Left forelimb (tissue), 1 donor: ENCODE measurements around the gene JAZF1.
"Not testable (repeated sequence)": the region's sequence is repeated elsewhere in the genome, so short reads cannot be mapped to it uniquely, and the experiment has no call there.

Experiments
- DNase-seq: peaks from one replicate; pipeline ENCODE4 v3.0.0-alpha.2; 2018; ENCODE audit warnings: low spot score

Gene JAZF1

DNA sequence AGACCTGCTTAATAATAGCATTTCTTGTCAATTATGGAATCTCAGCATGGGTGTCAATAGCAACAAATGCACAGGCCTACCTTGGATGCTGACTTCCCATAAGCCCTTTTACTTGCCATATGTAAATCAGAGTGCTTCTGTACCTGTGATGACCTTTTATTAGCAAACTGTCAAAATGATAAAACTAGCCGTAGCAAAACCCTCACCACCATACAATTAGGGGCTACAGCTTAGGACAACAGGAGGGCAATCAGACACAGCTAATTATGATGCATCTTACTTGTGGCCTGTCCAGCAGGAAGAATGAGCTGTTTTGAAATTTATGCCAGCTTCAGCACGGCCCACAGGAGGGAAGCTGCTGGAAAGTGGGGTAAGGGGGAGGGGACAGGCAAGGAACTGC, 239.1 kb downstream of the JAZF1 start:
- no peak for DNase-seq

DNA sequence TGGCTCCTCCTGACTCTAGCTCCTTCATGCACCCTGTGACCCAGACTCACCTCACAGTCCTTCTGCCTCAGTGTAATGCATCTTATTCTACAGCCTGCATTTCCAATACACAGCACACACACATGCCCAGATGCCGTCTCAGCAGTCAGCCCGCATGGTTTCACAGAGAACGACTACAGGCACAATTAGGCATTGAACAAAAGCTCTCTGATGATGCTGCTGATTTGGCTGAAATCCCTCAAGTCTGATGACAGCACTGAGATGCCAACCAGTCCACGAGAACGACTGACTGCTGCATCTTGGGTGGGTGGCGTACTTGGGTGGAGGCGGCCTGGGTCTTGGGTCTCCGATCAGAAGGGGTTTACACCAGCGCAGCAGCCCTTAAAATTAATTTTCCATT, 240.3 kb downstream of the JAZF1 start:
- DNase-seq = no peak

DNA sequence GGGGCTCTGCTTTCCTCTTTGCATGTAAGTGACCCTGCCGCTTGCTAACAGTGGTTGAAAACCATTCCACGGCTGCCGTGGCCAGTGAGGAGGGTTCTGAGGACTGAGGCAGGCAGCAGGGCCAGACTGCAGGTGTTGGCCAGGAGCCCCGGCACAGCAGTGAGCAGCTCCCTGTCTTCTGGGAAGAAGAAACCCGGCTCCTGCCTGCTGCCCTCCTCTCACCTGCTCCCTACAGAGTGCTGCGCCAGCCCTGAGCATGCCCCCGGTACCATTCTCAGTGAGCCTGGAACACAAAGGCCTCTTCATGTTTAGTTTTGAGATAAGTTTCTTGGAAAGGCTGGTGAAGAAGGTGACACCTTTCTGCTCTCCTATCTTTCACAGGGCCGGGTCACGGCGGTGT, 240.7 kb downstream of the JAZF1 start:
- DNase-seq = no peak

DNA sequence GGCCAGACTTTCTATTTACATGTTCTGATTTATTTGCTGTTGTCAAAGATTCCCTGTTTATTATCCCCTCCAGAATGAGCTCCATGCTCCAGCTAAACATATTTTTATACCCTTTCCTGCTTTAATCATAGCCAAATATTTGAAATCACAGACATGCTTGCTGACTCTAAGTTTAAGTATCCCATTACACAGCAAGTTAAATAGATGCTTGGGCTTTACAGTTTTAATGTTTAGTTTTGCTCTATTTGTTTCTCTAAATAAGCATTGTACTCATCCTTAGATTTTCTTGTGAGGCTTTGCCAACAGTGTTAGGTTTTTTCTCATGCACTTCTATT, 243.9 kb downstream of the JAZF1 start:
- no peak for DNase-seq

DNA sequence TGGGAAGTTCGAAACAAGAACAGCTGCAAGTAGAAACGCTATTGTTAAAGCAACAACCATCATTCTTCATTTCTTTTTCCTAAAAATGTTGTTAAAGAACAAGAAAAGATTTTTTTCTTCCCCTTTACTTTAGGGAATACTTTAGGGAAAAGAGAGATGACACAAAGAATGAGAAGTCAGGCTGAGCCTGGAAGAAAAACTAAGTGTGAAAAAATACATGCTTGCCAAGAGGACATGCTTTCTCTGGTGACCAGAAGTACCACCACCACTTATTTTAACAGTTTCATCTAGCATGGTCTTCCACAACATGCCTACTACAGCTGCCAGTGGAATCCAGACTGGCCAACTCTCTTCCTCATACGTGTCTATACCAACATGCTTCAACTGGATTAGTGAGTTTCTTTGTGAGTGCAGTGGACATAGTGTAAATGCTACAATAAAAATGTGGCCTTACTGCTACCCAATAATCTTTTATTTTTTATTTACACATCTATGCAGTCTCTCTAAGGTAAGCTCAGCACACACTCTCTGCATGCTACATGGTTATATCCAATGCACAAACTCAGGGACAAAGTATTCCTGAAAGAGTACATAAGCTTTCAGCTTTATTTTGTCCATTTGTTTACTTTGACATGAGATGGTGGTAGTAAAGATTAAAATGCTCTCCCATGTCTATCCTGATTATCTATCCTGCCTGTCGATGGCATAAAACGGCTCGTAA, 244.4 kb downstream of the JAZF1 start:
- DNase-seq = no peak

DNA sequence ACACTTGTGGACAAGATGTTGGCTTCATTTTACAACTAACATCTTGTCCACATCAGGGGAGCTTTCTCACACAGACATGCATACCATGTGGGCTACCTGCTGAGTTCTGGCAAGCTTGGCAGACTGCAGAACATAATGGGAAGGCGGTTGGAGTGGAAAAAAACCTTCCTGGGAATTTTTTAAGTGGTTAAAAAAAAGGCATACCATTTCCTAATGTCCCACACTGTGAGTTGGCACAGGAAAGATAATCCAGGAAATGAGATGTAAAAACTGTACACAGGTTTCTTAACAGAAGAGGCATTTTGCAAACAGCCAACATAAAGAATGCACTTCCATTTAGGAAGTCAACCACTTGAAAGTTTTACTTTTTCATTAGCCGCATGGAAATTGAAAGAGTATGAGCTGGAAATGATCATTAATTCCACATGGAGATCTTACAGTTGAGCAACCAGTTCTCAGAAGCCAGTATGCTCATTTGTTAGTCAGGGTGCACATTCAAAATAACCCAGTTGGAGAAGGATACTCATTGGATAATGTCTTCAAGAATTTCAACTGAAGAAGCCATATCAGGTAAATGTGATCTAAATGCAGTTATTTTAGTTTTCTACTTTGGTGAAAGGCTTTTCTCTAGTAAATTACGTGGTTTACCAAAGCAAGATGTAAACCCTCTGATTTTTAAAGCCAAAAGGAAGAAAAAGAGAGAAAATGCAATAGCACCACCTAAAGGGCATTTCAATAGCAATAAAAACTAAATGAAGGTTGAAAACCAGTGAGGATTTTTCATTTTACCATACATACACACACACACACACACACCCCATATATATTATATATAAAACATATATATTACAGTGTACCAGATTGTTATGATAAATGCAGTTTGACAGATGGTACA, 246.7 kb downstream of the JAZF1 start:
- DNase-seq = no peak

DNA sequence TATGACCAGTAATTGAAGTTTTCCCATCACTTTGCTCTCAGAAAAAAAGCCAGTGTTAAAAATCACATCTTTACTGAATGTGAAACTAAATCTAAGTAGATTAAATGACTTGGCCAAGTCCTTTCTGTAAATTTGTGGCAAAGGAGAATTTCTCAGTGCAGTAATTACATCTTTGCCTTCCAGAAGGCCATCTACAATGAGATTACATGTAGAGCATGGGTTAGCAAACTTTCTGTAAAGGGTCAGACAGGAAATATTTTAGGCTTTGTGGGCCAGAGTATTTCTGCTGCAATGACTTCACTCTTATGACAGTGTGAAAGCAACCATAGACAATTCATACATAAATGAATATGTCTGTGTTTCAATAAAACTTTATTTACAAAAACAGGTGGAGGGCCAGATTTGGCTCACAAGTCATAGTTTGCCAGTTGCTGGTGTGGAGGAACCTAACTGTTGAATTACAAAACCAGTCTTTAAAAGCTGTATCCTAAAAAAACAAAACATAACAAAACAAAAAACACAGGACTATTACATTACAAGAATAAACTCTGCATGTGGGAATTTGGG, 249.6 kb downstream of the JAZF1 start:
- no peak for DNase-seq

DNA sequence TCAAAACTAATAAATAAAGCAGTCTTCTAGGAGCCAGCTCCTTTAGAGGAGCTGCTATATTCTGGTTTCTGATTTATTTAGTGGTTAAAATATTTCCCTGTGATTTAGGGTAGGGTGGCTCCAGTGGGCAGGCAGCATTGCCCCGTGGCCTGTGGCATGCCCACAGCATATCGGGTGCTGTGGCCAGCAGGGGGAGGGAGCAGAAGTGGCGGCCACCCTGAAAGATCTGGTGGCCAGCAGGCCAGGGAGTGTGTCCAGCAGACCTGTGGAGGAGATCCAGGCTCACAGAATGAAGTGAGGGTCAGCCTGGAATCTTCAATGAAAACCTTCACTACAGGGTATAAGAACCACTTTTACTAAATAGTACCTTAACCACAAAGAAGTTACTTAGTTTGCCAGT, 251.5 kb downstream of the JAZF1 start:
- no peak for DNase-seq

DNA sequence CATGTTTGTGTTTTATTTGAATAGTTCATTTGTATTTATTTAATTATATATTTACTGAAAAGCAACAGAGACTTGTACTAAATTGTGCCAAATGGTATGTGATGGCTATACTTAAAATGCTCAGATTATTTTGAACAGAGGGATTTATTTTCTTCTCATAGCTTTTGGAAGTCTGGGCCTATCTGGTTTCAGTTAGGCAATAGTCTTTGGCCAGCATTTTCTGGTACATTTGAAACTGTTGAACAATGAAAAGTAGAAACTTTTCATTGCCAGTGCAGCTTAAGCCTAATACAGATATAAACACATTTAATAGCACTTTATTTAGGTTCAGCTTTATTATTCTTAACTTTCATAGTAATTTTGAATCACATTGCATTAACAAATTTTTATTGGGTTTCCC, 252.6 kb downstream of the JAZF1 start:
- no peak for DNase-seq

DNA sequence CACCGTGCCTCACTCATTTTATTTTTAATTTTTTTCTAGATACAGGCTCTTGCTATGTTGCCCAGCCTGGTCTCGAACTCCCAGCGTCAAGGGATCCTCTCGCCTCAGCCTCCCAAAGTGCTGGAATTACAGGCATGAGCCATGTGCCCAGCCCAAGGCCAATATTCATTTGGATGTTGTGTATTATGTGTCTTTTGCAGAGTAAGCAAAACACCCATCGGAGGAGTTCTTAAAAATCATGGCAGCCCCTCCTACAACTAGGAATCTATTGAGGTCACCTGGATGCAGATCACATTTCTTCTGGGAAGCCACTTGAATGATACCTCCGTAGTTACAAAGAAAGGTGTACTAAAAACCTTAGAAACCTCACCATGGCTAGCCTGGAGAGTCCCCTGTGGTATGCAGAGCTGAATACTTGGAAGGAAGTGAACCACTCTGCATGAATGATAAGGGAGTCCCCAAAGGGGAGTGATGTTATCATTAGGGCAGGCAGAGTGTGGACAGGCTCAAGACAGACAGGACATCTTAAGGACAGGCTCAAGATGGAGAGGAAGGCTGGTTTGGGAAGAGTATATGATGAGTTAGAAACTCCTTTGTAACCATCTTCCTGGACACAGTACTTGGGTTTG, 254.9 kb downstream of the JAZF1 start:
- DNase-seq = no peak

DNA sequence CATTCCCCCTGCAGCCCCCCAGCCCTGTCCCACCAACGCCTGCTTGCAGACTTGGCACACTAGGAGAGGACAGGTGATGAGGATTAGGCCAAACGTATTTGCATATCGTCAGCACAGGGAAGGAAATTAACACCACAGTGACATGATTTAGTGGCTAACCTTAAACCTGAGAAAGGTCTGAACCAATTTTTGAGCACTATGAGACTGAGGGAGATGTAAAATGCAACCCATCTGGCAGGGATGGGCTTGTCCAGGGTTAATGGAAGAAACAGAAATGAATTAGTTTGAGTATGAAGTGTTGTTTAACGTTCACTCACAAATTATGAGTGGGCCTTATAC, 257.0 kb downstream of the JAZF1 start:
- no peak for DNase-seq

DNA sequence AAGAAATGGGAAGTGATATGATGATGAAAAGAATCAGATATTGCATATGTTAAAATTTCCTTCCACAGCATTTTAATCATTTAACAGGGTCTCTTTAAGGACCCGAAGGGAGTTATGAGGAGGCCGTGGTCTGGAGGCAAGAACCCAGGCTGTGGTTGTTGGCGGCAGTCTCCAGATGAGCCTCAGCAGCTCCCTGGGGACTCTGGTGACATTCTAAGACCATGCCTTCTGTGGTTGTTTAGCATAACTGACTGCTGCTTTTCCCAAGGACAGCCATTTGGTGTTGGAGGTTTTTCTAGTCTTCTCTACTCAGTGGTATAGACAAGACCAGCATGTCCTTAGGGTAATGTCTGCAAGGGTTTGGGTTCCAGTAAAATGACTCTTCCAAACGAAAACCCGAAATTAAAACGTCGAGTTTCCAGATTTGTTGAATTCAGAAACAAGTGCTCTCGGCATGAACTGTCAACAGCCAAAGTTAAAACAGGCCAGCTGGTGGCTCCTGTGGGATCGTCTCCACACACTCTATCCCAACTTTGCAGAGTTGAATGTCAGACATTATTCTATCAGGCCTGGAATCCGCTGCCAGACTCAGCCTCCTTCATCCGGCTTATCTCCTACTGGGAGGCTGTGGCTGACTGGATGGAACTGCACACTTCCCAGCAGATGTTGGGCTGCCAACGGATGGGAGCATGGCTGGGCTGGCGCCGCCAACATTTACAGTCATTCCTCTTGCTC, 257.5 kb downstream of the JAZF1 start:
- DNase-seq = no peak

DNA sequence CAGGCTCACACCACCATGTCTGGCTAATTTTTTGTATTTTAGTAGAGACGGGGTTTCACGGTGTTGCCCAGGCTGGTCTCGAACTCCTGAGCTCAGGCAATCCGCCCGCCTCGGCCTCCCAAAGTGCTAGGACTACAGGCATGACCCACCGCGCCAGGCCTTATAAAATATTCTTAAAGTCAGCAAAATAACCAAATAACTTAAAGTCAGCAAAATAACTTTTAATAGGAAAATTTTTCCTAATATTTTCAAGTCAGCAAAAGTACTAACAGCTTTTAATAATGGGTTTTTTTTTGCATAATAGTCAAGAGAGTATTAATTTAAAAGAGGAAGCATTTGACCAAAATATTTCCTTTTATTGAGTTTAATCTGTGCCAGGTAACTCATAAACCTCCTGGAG, 258.2 kb downstream of the JAZF1 start:
- not testable (repeated sequence) for DNase-seq

DNA sequence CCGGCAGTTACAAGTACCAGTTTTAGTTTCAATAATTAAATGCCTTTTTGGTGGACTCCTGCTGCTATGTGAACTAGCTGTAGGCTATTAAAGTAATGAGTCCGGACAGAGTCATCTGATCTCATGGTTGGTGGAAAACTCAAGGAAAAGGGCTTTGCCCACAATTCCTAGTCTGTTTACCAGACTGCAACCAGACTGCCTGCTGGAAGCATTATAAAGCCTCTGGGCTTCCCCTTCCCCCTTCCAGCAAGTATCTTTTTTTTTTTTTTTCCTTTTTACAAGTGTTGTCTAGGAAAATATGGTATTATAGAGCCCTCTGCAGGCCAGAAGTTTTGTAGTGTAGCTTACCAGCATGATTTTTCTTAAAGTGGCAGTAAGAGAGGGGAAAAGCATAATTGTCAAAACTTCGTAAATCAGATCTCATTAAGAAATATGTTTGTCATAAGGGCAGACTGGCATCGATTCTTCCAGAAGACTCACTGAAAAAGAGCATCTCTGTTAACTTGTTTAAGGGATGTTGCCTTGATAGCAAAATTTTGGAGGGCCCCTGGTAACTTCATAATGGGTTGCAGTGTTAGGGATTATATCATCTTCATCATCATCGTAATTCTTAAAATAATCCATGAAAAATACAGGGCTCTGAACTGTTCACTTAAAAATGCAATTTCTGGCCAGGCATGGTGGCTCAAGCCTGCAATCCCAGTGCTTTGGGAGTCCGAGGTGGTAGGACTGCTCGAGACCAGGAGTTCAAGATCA, 259.3 kb downstream of the JAZF1 start:
- DNase-seq = no peak

DNA sequence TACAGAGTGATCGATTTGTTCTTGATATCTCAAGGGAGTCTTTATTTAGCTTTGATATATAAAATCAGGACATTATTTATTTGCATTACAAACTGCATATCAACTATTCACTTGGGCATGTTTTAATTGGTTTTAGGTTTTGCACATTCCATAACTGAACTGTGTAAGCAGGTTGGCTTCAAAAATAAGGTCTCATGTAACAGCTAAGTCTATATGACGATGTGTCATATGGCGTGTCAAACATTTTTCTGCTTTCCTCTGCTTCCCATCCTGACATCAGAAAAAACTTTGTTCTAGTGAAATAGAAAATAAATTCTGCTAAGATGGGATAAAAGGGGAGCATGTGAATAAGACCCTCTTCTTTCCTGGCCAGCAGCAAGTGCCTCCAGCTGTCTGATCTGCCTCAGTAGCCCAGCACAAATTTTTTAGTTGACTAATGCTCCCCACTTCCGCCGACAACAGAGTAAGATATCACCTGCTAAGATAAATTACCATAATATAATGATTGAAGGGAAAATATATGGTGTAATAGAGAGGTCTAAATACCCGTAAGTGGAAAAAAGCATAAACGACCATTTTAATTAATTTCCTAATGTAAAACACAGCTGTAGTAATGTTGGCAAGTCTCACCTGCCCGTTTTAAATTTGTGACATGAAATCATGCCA, 260.2 kb downstream of the JAZF1 start:
- no peak for DNase-seq

DNA sequence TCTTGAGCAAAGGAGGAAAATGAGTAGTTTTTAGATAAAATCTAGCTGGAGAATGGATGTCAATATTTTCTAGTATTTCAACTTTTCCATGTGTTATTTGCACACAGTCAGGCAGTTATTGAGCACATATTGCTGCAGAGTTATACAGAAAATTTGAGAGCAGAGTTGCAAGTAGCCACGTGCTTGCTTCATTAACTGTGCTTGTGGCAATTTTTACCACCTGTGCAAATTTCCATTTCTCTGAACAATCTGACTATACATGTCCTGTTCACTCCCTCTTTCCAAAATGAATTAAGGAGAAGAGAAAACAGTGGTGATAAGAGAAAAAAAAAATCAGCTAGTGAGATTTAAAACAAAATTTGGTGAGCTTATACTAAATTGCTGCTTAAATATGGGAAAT, 262.1 kb downstream of the JAZF1 start:
- DNase-seq = no peak

DNA sequence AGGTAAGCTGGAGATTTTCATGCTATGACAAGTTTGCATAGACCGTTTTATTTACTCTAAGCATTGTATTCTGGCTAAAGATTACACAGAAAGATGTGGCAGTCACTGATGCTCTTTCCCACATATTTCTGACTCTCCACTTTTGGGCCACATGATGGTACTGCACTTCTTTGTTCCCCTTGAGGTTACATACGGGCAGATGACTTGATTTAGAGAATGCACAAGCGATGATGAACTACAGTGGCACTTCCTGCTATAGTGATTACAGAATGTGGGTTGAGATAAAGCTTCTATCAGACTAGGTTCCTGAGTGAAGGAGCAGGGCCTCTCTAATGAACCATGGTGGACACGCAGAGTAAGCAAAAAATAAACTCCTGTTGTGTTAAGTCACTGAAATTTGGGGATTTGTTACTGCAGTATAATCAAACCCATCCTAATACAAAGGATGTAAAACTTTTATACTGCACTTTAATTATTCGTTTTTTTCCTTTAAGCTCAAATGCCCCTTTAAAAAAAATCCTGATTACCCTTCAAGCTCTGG, 262.8 kb downstream of the JAZF1 start:
- no peak for DNase-seq

DNA sequence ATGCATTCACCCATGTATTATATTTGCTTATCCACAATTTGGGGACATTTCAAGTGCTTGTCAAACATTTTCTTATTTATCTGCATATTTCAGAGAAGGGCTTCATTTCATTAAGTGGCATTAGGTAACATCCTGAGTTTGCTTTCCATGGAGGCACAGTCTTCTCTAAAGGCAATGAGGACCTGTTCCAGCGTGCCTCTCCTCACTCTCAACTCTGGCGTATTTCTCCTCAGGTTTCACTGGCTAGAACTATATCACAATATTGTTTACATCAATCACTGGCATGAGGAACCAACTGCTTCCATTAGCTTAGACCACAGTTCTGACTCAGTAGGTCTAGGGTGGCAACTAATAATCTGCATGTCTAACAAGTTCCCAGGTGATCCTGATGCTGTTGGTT, 263.5 kb downstream of the JAZF1 start:
- no peak for DNase-seq

DNA sequence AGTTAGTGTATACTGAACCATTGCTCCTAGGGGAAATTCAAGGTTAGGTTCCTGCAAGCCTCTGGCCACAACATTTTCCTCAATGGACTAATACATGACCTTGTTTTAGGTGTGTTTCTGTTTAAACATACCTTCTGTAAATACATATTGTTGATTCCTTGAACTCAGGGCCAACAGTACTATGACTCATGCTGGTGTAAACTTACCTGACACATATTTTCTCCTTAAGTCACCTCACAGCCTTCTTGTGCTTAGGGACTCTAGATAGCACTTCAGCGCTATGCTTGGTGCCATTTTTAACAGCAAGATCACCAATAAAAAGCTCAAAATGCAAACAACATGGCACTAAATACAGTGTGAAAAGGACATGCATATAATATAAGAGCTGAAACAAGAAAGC, 264.2 kb downstream of the JAZF1 start:
- no peak for DNase-seq

DNA sequence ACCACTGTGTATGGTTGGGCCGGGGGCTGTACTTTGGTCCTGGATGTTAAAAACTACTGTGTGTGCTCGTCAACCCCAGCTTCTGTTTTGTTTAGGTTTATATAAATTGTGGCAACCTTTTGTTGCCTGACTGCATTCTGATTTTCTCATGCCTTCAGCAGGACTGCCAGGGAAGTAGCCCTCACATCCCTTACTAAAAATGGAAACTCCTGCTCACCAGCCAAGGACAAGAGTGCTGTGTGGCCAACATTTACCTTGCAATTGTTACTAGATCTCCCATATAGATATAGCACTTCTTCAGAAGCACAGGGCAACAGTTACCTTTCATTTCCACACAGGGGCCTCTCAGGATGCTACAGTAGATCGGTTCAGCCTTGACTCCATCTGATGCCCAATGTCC, 266.2 kb downstream of the JAZF1 start:
- DNase-seq = no peak

DNA sequence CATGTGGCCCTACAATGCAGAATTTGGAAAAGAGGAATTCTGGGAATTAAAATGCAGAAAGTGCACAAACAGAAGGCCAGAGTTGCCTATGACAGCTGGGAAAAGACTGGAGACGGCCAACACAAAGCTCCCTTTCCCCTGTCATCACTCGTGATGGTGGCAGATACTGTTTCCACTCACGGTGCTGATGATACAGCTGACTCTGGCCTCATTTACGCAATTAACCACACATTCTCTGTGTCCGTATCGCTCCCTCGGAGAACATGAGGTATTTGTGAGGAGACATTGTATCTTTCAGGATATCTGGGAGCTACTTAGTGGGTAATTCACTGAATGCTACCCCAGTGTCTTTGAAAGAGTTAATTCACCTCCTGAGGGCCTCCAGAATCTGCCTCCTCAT, 267.8 kb downstream of the JAZF1 start:
- no peak for DNase-seq
